ENCODE data around the gene SMNDC1. TPM values are rescaled to one million over a fixed set of nuclear protein-coding genes. Genes with fewer than 3 reads are reported as not detected.

SMNDC1 gene
- total and polyA plus RNA-seq, 10 of the 15 experiments (the other 5 are each of a cell fraction or from before 2014, with no cell fraction given), result 4.6 to 37.2 (median 18.1) TPM

DNA sequence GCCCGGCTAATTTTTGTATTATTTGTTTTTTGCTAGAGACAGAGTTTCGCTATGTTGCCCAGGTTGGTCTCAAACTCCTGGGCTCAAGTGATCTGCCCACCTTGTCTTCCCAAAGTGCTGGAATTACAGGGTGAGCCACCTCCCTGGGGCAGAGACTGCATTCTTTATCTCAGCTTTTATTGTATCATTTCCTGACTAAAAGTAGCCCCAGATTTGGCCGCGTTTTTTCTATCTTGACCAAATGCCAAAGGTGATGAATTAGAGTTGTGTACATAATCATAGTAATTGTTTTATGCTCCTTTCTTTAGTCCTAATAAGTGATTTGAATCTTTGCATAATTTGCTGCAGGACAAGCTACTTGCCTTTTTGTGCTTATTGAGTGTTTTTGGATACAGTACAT, 3.1 kb upstream of the SMNDC1 start:
- no peak for FAIRE-seq
- TF ChIP-seq, protein P1, sequence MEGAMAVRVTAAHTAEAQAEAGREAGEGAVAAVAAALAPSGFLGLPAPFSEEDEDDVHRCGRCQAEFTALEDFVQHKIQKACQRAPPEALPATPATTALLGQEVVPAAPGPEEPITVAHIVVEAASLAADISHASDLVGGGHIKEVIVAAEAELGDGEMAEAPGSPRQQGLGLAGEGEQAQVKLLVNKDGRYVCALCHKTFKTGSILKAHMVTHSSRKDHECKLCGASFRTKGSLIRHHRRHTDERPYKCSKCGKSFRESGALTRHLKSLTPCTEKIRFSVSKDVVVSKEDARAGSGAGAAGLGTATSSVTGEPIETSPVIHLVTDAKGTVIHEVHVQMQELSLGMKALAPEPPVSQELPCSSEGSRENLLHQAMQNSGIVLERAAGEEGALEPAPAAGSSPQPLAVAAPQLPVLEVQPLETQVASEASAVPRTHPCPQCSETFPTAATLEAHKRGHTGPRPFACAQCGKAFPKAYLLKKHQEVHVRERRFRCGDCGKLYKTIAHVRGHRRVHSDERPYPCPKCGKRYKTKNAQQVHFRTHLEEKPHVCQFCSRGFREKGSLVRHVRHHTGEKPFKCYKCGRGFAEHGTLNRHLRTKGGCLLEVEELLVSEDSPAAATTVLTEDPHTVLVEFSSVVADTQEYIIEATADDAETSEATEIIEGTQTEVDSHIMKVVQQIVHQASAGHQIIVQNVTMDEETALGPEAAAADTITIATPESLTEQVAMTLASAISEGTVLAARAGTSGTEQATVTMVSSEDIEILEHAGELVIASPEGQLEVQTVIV (IDR thresholded peaks at IDR 0.05; ENCODE audit: borderline replicate concordance, partially characterized antibody), result no peak
- no peak for TF ChIP-seq STAT3 (IDR thresholded peaks at IDR 0.05; ENCODE audit: low read depth, low read length)
- no peak for TF ChIP-seq TARDBP (IDR thresholded peaks at IDR 0.05; ENCODE audit: borderline replicate concordance)
- no peak for TF ChIP-seq PAX5 (IDR thresholded peaks at IDR 0.05; ENCODE audit: borderline replicate concordance, low read depth, low read length)
- no peak for TF ChIP-seq SIX5 (IDR thresholded peaks at IDR 0.05; ENCODE audit: low read depth, low read length, severe bottlenecking)

More for the DNA sequence above, 3.1 kb upstream of the SMNDC1 start:
- BruUV-seq (replicated peaks), result no TSS peak
- Histone ChIP-seq H3K79me2 (ENCODE audit: control insufficient read depth, insufficient read depth, low read length) (peaks cover 21% of the 10 kb centered on the region), H3K9ac (ENCODE audit: control insufficient read depth, insufficient read depth, low read length) (no peak overlapping the region), H3K27me3 (replicated peaks in 1 of 2; ENCODE audit: control insufficient read depth in 2 of 2, insufficient read depth in 2 of 2, low read length in 1 of 2) (no peaks in the 10 kb centered on the region), H2AFZ (ENCODE audit: control insufficient read depth, low read depth, low read length) (no peak overlapping the region), H3K4me3 (no peak overlapping the region), H3K9me3 (replicated peaks; ENCODE audit: control insufficient read depth, insufficient read depth, low read length) (no peaks in the 10 kb centered on the region), H3K36me3 (ENCODE audit: control insufficient read depth in 2 of 2, insufficient read depth in 2 of 2, low read length in 1 of 2) (no peaks in the 10 kb centered on the region), H3K4me2 (ENCODE audit: control insufficient read depth, insufficient read depth) (no peak overlapping the region), H4K20me1 (ENCODE audit: control insufficient read depth, insufficient read depth) (no peaks in the 10 kb centered on the region), H3K27ac (ENCODE audit: control insufficient read depth, insufficient read depth) (no peak overlapping the region), H3K4me1 (ENCODE audit: control insufficient read depth, insufficient read depth, low read length) (peaks cover 7% of the 10 kb centered on the region; the same call in 1 of the 2 replicates)
- SMC1A ChIA-PET (ENCODE audit: uncharacterized antibody, unreplicated experiment), result interaction anchor here (1.0 to 5.4 kb wide), 15 partner anchors 18 to 301 kb away, joined by 3 to 69 read pairs (median 8); no protein-coding TSS in a partner anchor
- POLR2A ChIA-PET, result interaction anchor here (0.7 to 1.6 kb wide), 3 partner anchors 13 to 273 kb away, joined by 3 to 5 read pairs (median 5); no protein-coding TSS in a partner anchor
- RAD21 ChIA-PET (ENCODE audit: unreplicated experiment), result interaction anchor here (0.8 to 6.9 kb wide), 11 partner anchors 10 to 300 kb away, joined by 3 to 151 read pairs (median 8); no protein-coding TSS in a partner anchor
- ATAC-seq (no peak), DNase-seq (ENCODE audit: low read depth, low spot score) (no peak)
- in situ Hi-C loops (cut with MboI) (loop anchor here (10.0 to 25.0 kb wide), 2 partner anchors 367 to 1829 kb away; no protein-coding TSS in a partner anchor), intact Hi-C loops (cut with micrococcal nuclease; ENCODE audit: unreplicated experiment) (loop anchor here (5.0 to 10.0 kb wide), 3 partner anchors 364 to 697 kb away; no protein-coding TSS in a partner anchor)
- CTCF ChIA-PET, result interaction anchor here (0.5 to 7.0 kb wide), 21 partner anchors 9 to 373 kb away, joined by 3 to 191 read pairs (median 8); partner anchors contain the start of gene SMC3
- WGBS (ENCODE audit: insufficient coverage, insufficient replicate concordance, low lambda C conversion rate, missing lambda C conversion rate), result 96% methylated on average over 4 of the region's 4 CpGs
